NCI-H2227 (cell line): ENCODE results near the gene SIRPB2.
A peak's percentile ranks its signal among the peaks of the same experiment; 100 is the strongest.

Experiments used
- DNase-seq: peaks from one replicate; lab custom pipeline; 2025; ENCODE audit not compliant: unreplicated experiment; lab: John Stamatoyannopoulos, UW

The SIRPB2 gene

DNA sequence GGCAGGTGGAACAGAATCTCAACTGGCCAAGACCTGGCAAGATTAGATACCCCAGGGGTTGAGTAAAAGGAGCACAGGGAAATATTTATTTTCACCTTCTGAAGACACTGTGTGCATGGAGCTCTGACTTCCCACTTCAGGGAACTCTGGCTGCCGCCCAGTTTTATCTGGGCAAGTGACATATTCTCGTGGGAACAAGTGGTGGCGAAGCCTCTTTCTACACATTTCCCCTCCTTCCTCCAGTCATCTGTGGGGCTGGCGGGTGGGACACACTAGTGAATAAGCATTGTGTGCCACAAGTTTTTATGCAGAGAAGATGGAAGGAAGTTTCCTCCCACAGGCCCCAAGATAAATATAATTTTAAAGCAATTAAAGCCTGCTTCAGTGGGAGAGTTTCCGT is 48.1 kb downstream of the SIRPB2 start:
- no peak for DNase-seq

DNA sequence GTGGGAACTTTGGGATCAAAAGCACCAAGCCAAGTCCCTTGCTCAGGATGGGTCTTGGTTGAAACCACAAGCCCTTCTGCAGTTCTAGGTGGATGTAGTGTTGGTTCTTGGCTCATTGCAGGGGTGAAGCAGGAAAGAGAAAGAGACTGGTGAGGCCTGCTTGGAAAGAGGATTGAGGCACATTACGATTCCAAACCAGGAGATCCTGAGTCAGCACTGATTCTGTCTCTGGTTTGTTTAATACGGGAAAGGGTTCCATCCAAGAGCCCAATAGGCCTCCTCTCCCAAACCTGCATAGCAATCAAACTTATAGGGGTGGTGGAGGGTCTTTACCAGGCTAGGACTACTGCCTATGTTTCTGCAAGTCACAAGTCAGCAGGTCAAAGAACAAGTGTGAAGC is 48.9 kb downstream of the SIRPB2 start:
- DNase-seq, result no peak

DNA sequence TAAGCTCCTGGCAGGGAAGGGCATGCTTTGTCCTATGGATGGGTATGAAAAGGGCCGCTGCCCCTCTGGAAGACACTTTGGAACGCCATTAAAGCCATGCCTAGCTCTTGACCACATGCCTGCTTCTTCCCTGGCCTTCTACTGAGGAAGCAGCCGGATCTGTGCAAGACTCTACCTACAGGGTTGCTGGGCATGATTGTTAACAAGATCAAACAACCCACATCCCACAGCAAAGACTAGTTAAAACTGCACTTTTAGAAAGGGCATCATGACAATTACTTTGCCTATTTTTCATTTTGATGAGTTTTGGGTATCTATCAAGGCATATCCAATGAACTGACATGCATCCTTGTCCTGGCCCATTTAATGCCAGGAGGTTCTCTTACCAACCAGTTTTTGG is 50.1 kb downstream of the SIRPB2 start:
- DNase-seq, result no peak

DNA sequence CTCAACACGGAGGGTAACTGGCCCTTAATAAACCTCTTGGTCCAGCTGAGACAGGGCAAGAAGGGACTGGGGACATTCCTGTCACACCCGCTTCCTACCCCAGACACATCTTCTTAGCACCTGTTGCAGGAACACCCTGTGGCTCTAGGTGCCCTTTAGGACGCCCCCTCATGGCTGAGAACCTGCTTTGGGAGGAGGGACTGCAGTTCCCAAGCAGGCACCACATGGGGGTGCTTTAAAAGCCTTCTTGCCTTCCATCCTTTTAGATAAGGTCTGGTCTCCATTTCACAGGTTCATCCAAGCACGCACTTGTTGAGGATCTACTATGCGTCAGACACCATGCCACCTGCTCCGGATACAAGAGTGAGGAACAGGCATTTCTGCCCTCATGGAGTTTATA is 51.2 kb downstream of the SIRPB2 start:
- DNase-seq, result no peak

DNA sequence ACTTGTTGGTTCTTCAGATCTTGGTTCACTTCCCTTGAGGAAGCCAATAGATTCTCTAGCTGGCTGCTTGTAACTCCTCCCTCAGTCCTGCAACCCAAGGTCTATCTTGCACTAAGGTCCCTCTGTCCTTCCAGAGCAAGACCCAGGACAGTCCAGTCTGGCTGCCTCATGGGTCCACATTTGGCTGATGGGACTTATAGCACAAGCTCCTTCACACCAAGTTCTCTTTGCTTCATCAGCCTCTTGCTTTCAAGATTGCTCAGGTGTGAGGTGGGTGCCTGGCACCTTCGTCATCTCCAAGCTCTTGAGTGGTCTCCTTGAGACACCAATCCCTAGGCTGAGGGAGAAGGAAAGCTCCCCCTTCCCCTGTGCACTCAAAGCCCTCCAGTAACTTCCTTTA is 52.9 kb downstream of the SIRPB2 start:
- no peak for DNase-seq

DNA sequence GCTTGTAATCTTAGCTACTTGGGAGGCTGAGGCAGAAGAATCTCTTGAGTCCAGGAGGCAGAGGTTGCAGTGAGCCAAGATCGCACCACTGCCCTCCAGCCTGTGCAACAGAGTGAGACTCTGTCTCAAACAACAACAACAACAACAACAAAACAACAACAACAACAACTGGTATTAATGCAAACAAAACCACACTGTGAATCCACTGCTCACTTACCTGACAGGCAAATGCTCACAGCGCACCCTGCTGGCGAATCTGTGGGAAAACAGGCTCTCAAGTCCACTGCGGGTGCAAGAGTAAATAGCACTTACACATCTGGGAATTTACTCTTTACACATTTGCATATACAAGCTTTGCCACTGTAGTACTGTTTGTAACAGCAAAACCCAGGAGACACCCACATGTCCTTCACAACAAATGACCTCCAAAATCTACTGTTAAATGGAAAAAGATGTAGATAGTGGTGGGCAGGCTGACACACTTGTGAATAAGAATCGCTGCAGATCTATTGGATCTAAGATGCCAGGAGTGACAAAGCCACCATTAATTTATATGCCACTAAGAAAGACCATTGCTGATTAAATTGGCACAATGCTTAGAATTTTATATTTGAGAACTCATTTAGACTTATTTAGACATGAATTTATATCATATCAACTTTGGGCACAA is 53.9 kb downstream of the SIRPB2 start:
- DNase-seq, result peak; percentile 75

DNA sequence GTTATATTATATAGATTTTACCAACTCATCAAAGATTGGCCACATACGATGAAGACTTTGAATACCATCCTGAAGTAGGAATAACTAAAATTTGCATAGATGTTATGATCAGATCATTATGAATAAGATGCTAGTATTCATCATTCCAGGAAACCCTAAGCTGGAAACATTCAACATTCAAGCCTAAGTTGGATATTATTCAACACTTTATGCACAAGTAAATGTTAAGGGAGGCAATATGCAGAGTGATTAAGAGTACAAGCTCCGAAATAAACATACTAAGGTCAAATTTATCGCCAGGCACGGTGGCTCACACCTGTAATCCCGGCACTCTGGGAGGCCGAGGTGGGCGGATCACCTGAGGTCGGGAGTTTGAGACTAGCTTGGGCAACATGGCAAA is 55.0 kb downstream of the SIRPB2 start:
- no peak for DNase-seq

DNA sequence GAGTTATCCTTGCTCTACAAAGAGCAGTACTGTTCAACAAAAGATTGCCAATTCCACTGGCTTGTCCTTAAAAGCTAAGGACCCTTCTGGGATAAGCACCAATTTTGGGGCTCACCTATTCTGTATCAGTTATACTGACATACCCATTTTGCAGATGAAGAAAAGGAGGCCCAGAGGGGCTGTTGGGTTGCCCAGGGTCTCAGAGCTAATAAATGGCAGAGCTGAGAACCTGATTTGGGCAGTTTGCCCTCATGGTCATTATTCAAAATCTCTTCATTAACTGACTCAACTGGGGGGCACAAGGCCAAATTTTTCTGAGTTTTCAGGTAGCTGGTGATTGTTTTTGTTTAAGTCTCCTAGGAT is 55.9 kb downstream of the SIRPB2 start:
- no peak for DNase-seq

DNA sequence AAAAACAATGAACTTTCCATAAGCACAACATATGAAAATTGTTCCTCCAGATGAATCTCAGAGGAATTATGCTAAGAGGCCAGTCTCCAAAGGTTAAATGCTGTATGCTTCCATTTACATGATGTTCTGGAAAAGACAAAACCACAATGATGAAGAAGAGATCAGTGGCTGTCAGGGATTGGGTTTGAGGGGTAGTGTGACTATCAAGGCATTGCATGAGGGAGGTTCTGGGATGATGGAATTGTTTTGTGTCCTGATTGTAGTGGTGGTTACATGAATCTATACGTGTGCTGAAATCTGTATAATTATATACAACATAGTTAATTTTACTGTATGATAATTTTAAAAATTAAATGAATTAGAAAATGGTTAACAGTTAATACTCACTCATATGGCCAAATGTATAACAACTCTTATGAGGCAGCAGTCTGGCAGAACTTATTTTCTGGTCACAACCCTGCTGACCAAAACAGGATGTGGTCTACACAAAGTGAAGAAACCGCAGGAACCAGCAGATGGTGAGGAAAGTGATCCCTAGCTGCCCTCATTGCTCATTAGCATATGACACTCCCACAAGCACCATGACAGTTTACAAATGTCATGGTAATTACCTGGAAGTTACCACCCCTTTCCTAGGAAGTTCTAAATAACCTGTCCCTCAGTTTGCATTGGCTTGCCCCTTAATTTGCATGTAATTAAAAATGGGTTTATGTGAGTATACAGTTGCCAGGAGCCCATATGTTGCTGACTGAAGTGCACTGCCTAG is 56.5 kb downstream of the SIRPB2 start:
- DNase-seq, result no peak

DNA sequence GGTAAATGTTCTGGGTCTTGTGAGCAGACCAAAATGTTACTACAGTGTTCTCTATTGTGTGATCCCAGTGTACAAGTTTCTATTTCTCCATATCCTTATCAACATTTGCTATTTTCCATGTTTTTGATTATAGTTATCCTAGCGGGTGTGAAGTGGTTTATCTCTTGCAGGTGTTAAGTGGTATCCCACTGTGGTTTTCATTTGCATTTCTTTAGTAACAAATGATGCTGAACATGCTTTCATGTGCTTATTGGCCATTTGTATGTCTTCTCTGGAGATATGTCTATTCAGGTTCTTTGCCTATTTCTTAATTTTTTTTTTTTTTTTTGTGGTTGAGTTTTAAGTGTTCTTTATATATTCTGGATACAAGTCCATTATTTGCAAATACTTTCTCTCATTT is 60.1 kb downstream of the SIRPB2 start:
- DNase-seq, result no peak

DNA sequence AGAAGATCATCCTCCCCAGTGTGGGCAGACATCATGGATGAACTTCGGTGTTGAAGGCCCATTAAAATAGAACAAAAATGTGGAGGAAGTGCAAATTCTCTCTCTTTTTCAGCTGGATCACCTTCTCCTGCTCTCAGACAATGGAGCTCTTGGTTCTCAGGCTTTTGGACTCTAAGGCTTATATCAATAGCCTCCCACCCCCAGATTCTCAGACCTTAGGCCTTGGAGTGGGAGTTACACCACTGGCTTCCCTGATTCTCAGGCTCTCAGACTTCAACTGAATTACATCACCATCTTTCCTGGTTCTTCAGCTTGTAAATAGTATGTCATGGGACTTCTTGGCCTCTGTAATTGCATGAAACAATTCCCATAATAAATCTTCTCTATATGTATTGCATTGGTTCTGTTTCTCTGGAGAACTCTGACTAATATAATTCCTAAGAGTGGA is 61.2 kb downstream of the SIRPB2 start:
- no peak for DNase-seq

DNA sequence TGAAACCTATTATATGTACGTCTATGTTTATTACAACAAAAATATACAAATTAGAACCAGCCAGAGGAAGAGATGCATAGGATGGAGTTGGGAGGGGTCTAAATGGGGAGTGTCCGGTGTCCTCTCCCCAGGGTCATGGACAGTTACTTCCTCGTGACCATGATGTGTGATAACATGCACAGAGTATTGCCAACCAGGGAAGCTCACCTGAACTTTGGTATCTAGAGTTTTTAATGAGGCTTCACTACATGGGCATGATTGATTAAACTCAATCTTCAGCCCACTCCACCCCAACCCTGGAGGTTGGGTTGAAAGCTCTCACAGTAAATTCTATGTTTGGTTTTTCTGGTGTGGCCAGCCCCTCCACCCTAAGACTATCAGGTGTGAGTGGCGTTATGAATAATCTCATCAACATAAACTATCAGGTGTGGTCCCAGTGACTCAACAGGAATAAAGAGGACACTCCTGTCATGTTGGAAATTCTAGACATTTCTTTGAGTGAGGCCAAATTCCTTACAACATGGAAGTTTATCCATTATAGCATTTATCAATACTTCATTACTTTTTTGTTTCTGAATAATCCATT is 62.0 kb downstream of the SIRPB2 start:
- no peak for DNase-seq

DNA sequence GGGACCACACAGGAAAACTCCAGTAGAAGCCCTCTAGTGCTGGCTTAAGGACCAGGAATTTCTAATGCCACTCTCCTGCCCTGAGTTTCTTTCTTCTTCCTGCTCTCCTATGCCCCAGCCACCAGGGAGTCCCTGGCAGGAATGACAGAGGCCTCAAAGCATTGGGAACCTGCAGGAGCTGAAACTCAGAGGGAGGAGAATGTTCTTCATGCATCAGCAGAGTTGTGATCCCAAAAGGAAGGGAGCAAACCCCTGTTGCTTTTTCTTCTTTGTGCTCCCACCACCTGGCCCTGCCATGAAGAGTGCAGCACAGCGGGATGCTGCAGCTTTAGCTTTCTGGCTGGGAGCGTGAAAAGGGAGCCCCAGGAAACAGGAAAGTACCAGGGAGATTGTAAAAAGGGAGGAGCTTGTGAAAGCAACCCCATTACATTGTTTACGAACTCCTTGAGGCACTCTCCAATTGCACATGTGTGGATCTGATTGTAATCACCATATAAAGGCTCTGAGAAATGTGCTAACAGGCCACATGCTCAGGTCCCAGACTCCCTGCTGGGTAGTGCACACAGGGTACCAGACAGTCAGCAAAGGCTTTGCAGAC is 63.7 kb downstream of the SIRPB2 start:
- DNase-seq, result peak; percentile 59

DNA sequence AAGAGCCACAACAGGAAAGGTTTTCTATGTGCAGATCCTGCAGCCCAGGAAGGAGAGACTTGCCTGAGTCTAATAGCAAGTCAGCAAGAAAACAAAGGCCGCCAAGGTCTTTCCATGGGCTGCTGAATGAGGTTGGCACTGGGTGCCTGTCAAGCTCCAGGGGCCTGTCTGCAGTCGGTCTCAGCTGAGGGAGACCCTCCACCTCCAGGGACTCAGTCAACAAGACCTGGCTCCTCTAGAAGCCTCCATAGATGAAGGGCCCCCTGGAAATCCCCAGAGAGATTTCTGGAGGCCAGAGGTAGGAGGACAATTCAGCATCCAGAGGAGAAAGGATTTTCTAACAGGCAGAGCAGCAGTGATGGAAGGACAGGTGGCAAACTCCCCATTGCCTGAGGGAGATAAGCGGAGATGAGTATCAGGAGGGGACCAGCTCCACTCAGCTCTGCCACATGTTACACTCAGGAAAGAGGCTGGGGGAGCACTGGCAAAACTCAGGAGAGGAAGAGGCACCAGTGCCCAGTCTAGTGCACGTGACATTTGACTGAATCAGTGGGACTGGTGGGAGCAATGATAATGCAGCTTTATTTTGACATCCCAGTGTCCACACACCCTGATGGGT is 64.9 kb downstream of the SIRPB2 start:
- no peak for DNase-seq
